GM19193 (cell line): ENCODE data around the gene TFB1M.
A peak's percentile ranks its signal among the peaks of the same experiment; 100 is the strongest.

ENCODE experiments used
- POLR2A ChIP-seq: IDR thresholded peaks from 4 replicates; pipeline ENCODE4 v1.6.1; 2011; ENCODE audit not compliant: insufficient read depth, insufficient read length; ENCODE audit errors: extremely low read depth

The TFB1M gene

DNA sequence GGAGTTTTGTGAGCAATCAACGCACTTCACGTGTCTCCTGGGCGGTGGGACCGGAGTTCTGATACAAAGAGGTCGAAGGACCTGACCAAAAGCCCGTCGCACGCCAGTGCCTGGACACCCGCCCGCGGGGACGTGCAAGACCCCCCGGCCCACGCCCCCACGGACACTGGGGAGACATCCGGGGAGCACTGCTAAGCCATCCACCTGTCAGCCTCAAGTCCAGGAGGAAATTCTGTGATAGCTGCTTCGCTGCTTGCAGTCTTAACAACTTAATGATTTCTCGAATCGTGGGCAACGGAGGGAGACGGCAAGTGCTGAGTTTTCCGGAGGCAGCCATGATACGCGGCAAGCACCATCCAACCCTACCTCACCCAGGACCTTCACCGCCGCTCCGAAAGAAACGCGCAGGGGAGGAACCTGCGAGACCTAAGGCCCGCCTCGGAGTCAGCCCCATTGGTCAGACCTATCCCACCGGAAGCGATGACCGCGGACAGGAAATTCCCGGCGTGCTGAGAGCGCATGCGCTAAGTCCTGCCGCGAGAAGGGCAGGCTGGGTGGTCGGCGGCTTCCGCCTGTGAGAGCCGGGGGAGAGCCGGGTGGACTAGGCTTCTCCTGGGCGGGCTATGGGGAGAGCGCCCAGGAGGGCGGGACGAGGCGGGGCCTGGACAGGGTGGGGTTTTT is at the start of gene TFB1M:
TSS of gene TFB1M (minus strand) at position 393 of the 681 bp plus-strand sequence. CDS start at position 337, 56 bp downstream.
- TF ChIP-seq POLR2A = peak; percentile 90

DNA sequence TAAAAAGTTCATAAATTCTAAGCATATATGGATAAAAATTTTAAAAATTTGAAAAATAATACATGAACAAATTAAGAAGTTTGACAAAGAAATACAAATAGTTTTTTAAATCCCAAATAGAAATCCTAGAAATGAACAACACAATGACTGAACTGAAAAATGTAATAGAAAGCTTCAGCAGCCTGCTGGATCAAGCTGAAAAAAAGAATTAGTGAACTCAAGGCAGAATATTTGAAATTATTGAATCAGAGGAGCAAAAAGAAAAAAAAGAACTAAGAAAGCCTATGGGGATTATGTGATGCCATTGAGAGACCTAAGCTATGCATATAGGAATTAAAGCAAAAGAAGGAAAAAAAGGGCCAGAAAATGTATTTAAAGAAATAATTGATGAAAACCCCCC is 39.9 kb upstream of the TFB1M start:
- no peak for TF ChIP-seq POLR2A

DNA sequence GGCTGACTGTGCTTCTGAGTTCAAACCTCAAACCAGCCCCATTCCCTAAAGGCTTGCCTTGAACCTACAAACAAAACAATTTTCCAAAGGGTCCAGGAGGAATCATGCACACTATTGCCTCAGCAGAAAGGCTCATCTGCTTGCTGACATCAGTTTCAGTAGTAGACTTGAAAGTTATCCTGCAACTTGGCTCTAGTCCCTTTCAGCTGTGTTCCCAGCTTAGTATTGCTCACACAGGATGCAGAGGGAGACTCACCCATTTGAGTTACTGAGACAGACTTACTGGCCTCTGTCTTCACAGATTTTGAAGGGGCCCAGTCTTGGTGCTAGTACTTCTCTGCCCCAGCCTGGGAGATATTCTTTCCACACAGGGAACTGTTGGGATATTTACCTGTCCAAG is 38.5 kb upstream of the TFB1M start:
- TF ChIP-seq POLR2A = no peak

DNA sequence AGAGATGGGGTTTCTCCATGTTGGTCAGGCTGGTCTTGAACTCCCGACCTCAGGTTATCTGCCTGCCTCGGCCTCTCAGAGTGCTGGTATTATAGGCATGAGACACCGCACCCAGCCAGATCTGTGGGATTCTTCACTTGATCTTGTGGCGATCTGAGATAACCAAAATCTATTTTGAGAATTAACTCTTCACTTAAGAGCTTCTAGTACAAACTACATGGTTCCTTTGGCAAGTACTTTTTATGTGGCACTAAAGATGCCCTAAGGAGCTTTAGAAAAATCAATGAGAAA is 37.8 kb upstream of the TFB1M start:
- no peak for TF ChIP-seq POLR2A

DNA sequence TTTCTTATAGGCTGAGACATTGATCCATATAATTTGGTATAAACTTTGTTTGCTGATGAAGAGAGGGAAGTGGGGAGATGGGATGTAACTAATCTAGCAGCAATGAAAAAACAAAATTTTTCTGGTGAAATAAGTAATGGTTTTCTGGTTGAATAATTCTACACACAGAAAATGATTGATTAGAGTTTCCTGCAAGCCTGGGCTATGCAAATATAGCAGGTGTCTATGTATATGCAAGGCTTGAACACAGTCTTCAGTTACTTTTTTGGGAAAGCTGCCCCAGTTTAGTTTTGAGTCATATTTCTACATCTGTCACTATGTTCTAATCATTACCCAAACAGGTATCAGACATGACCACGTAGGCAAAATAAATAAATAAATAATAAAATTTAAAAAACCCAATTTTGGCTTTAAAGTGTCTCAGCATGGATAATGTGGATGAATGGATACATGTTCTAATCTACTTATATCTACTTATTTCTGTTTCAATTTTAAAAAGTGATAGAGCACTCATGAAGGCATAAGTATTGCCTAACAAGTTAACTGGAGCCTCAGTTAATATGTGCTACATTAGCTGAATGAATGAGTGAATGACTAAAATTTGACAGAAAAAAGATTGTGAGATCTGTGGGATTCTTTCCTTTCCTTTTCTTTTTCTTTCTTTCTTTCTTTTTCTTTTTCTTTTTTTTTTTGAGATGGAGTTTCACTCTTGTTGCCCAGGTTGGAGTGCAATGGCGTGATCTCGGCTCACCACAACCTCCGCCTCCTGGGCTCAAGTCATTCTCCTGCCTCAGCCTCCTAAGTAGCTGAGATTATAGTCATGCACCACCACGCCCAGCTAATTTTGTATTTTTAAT is 37.2 kb upstream of the TFB1M start:
- TF ChIP-seq POLR2A = no peak

DNA sequence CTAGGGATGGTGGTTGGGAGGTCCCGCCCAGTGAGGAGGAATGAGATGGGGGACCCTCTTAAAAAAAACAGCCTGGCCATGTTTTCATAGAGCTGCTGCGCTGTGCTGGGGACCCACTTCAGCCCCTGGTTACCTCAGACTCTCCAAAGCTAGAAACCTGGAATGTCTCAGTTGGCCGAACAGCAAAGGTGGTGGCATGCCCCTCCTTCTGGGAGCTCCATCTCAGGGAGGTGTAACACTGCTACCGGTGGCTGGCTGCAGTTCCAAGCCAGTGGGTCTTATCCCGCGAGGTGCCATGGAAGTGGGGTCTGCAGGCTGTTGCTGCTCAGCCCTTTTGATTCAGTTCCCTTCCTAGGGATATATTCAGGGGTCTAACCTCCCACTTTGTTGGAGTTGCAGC is 35.7 kb upstream of the TFB1M start:
- TF ChIP-seq POLR2A = no peak

DNA sequence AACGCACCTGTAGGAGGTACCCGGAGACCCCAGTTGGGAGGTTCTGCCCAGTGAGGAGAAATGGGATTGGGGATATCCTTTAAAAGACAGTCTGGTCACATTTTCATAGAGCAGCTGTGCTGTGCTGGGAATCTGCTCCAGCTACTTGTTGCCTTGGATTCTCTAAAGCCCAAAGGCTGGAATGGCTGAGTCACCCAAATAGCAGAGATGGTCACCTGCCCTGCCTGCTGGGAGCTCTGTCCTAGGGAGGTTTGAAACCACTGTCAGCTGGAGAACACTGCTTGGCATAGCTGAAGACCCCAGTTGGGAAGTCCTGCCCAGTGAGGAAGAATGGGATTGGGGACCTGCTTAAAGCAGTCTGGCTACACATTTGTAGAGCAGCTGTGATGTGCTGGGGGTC is 34.8 kb upstream of the TFB1M start:
- TF ChIP-seq POLR2A = no peak

DNA sequence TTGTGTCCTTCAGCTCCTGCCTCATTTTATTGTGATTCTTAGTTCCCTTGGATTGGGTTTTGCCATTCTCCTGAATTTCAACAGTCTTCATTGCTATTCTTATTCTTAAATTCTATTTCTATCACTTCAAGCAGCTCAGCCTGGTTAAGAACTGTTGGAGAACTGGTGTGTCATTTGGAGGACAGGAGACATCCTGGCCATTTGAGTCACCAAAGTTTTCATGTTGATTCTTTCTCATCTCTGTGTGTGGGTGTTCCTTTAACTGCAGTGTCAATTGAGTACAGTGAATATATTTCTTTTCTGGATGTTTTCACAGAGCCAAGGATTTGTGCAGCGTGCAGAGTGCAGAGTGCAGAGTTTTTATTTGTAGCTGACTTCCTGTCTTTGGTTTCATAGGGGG is 33.5 kb upstream of the TFB1M start:
- no peak for TF ChIP-seq POLR2A

DNA sequence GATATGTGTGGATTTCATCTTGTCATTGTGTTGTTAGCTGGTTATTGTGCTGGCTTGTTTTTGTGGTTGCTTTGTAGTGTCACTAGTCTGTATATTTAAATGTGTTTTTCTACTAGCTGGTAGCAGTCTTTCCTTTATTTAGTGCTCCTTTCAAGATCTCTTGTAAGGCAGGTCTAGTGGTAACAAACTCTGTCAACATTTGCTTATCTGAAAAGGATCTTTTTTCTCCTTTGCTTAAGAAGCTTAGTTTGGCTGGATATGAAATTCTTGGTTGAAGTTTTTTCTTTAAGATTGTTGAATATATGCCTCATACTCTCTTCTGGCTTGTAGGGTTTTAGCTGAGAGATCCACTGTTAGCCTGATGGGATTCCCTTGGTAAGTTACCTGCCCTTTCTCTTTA is 32.7 kb upstream of the TFB1M start:
- TF ChIP-seq POLR2A = no peak

DNA sequence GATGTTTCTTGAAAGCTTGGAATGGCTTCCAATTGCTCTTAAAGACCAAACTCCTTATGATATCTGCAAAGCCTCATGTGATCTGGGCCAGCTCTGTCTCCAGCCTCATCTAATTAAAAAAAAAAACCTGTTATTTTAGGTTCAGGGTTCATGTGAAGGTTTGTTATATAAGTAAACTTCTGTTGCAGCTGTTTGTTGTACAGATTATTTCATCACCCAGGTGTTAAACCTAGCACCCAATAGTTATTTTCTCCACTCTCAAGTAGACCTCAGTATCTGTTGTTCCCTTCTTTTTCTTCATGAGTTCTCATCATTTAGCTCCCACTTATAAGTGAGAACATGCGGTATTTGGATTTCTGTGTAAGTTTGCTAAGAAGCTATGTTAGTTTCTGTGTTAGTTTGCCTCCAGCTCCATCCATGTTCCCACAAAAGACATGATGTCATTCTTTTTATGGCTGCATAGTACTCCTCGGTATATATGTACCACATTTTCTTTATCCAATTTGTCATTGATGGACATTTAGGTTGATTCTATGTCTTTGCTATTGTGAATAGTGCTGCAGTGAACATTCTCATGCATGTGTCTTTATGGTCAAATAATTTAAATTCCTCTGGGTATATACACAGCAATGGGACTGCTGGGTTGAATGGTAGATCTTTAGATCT is 30.2 kb upstream of the TFB1M start:
- TF ChIP-seq POLR2A = no peak

DNA sequence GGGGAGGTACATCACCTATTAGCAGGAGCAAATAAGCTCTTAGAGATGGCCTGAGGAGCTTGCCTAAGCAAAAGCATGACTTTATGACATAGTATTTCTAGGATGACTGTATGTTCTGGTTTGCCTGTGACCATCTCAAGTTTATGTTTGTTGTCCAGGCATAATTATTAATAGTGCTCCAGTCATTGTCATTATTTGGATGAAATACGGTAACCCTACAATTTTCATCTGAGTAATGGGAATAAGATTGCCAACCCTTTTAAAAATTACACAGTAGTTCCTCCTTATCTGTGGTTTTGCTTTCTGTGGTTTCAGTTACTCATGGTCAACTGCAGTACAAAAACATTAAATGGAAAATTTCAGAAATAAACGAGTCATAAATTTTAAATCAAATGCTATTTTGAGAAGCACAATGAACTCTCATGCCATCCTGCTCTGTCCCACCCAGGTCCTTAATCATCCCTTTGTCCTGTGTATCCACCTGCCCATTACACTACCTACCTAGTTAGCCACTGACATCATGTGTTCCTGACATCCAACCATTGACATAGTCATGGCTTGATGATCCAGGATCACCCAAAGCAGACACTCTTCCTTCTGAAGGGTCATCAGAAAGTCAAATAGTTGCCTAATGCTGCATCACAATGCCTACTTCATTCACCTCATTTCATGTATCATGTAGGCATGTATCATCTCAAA is 27.0 kb upstream of the TFB1M start:
- TF ChIP-seq POLR2A = no peak

DNA sequence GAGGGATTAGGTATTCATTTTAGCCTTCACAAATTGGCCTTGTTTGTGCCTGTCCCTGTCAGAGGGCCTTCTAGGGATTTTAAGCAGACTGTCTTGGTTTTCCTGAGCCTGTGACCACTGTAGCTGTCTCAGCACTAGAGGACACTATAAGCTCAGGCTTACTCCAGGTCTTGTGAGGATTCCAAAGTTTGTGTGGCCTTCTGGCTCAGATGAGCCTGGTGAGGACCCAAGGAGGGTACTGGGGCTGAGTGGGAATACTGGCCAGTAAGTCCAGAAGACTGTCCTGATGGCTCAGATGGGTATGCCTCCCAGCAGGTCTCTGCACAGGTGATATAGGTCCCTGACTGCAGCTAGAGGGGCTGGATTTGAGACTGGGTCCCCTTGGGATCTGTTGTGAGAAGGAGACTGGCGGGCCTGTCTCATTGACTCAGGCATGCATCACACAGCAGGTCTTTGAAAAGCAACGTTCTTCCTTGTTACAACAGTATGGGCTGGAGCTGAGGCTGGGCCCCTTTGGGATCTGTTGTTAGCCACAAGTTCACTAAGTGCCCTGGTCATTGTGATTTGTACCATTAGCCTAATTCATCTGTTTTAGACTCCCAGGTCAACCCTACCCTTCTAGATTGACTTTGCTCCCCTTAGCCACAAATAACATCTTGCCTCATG is 26.3 kb upstream of the TFB1M start:
- TF ChIP-seq POLR2A = no peak

DNA sequence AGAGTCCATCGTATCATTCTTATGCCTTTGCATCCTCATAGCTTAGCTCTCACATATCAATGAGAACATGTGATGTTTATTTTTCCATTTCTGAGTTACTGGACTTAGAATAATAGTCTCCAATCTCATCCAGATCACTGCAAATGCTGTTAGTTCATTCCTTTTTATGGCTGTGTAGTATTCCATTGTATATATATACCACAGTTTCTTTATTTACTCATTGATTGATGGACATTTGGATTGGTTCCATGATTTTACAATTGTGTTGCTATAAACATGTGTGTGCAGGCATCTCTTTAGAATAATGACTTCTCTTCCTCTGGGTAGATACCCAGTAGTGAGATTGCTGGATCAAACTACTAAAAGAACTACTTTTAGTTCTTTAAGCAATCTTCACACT is 21.0 kb upstream of the TFB1M start:
- no peak for TF ChIP-seq POLR2A

DNA sequence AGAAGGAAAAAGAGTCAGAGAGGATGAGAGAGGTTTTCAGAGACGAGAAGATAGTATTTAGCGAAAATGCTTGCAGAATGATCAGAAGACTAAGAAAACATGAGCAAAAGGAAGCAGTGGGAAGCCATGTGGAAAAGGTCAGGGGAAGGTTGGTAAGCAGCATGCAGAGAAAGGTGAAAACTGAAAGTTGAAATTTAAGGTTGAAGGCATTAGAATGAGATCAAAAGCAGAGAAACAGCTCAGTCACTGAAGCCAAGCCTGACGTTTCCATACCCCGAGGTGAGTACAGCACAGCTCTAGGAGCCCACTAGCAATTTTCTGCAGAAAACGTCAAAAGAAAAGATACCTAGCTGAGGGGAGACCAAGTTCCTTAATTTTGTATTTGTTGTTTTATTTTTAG is 19.1 kb upstream of the TFB1M start:
- TF ChIP-seq POLR2A = no peak

DNA sequence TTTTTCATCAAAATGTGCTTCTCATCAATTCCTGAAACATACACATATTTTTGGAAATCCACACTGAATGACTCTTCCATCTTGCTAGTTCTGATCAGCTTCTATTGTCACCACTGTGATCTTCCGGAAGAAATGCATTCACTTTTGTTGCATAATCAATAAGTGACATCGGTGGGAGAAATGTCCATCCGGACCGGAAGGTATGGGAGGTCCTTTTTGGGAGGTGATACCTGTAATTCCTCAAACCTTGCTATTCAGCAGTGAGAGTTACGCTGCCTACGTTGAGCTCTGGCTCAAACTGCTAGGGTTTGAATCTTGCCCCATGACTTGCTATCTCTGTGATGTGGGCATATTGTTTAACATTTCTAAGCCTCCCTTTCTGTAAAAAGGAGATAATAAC is 16.6 kb upstream of the TFB1M start:
- no peak for TF ChIP-seq POLR2A

DNA sequence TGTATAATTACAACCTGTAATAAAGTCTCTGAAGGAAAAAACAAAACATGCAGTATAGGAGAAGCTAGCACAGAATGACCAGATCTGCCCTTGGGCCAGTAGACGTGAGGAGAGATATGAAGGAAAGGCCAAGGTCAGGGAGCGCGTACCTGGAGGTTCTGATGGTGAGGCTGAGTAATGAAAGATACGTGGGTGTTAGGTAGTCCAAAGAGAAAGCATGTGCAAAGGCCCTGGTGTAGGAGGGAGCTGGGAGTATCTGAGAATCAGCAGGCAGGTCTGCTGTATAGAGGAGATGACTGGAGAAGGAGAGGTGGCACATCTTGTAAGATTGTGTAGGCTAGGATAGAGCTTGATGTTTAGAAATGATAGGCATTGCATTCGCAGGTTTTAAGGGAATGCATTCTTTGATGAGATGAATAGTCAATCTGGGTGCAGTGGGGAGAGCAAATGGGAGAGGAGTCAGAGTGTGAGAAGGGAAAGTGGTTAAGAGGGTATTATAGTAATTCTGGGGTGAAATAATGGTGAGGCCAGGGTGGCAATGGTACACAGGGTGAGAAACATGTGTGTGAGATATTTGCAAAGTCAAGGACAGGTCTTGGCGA is 15.9 kb upstream of the TFB1M start:
- TF ChIP-seq POLR2A = no peak
